GM21825 (cell line): ENCODE measurements around the gene PIGZ.

Experiments used
- ATAC-seq: cut with Tn5 transposase; IDR thresholded peaks from one replicate; pipeline ENCODE4 v1.9.1; 2021; ENCODE audit warnings: mild to moderate bottlenecking, moderate library complexity; ENCODE audit not compliant: unreplicated experiment

PIGZ gene

DNA sequence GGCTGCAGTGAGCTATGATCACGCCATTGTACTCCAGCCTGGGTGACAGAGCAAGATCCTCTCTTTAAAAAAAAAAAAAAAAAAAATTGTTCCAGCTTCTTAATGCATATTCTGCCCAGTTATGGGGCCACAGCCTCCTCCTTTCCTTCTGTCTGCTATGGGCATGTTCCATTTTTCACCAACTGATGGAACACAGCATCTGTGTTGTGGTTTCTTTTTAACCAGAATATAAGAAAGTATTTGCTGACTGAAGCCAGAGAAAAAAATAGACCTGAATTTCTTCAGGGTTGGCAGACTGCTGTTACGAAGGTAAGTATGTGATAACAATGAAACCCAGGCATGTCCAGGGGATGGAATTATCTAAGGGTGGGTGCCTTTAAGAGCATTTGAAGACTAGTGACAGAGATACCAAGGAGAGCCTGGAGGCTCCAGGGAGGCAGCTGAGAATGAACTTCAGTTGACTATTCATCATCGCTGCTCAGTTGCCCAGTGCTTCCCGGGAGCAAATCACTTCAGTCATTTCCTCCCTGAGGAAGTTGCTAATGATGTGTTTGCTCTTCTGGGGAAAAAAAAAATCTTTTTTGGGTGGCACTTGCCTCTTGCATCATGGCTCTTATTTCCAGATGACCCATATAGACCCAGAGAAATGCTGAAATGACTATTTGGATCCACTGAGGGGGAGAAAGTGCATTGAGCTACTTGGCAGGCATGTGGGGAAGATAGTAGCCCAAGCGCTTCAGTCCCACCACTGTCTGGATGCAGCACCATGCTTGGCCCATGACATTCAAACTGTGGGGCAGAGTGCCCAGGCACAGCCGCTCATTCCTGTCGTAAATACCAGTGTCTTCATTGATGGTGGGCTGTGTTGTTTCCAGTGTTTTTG, 40.8 kb downstream of the PIGZ start:
- no peak for ATAC-seq

GRCh38 chr3:196920733-196921132, 47.9 kb downstream of the PIGZ start:
- ATAC-seq, result no peak

- ATAC-seq, result no peak
Observed at GRCh38 chr3:196918968-196919367, 49.7 kb downstream of the PIGZ start.

DNA sequence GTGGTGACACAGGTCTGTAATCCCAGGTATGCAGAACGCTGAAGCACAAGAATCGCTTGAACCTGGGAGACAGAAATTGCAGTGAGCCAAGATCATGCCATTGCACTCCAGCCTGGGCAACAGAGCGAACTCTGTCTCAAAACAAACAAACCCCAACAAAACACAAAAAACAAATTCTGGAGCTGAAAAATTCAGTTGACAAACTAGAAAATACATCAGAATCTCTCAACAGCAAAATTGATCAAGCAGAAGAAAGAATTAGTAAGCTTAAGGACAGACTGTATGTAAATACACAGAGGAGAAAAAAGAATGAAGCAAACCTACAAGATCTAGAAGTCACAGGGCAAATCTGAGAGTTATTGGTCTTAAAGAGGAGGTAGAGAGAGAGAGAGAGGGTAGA, 51.6 kb downstream of the PIGZ start:
- no peak for ATAC-seq

DNA sequence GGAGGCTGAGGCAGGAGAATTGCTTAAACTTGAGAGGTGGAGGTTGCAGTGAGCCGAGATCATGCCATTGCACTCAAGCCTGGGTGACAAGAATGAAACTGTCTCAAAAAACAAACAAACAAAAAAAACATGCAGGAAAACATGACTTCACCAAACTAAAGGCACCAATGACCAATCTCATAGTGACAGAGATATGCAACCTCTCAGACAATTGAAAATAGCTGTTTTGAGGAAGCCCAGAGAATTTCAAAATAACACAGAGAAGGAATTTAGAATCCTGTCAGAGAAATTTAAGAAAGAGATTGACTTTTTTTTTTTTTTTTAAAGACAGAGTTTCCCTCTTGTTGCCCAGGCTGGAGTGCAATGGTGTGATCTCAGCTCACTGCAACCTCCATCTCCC, 52.4 kb downstream of the PIGZ start:
- no peak for ATAC-seq

DNA sequence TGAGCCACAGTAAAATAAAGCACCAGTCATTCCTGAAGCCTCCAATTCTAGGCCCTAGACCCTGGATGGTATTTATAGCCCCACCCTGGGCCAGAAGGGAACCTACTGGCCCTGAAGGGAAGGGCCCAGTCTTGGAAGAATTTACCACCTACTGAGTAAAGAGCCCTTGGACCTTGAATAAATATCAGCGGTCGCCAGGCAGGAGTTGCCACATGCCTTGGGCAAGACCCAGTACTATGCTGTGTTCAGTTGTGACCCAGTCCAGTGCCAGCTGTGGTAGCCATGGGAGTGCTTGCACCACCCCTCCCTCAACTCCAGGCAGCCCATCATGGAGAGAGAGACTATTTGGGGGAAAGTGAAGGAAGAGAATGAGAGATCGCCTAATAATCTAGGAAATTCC, 53.3 kb downstream of the PIGZ start:
- ATAC-seq, result no peak

- no peak for ATAC-seq
Observed at GRCh38 chr3:196914866-196915265, 53.8 kb downstream of the PIGZ start.

DNA sequence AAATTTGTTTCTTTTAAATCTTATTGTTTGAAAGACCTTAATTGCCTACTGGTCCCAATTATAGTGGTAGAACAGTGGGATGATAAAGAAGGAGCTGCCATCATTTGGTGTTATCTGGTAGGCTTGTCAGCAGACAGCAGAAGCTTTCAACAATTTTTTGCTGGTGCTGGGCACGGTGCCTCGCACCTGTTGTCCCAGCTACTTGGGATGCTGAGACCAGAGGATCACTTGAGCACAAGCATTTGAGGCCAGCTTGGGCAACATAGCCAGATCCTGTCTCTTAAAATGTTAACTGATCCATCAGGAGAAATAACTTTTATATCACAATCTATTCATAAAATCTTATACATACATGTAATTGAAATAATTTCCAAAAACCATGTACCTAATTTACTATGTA, 64.9 kb downstream of the PIGZ start:
- ATAC-seq, result no peak

DNA sequence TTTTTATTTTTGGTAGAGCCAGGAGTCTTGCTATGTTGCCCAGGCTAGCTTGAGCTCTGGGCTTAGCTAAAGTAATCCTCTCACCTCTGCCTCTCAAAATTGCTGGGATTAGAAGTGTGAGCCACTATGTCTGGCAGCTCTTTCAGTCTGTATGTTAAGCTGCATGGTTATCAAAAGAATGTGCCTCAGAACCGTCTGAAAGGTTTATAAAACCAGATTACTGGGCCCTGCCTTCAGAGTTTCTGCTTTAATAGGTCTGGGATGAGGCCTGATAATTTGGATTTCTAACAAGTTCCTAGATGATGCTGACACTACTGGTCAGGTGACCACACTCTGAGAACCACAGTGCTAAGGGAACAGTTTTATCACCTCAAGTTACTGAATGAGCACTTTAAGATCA, 66.3 kb downstream of the PIGZ start:
- ATAC-seq, result no peak

GRCh38 chr3:196901768-196902167, 66.9 kb downstream of the PIGZ start:
- no peak for ATAC-seq
